SK-N-SH (cell line): Measurements from ENCODE around the gene THOC2.
"Not testable (repeated sequence)": the region's sequence is repeated elsewhere in the genome, so short reads cannot be mapped to it uniquely, and the experiment has no call there.

Source experiments
- CTCF ChIP-seq: fragments of 200-600 bp; sonication (generic); IDR thresholded peaks from 2 replicates; pipeline ENCODE4 v1.6.1; 2017; ENCODE audit warnings: antibody characterized with exemption, mild to moderate bottlenecking, moderate library complexity
- EP300 ChIP-seq, 2 experiments: IDR thresholded peaks; 2 replicates each; pipeline versions ENCODE4 v1.4.0 to v1.6.1; 2012; ENCODE audit warnings: borderline replicate concordance in 1 of 2, low read depth in 1 of 2, low read length in 1 of 2
- EZH2phosphoT487 ChIP-seq: fragments of 200-600 bp; sonication (generic); IDR thresholded peaks from 2 replicates; pipeline ENCODE4 v1.6.1; 2017; ENCODE audit warnings: low read depth, mixed run types, mild to moderate bottlenecking, antibody characterized with exemption, moderate library complexity, borderline replicate concordance
- FOXM1 ChIP-seq: IDR thresholded peaks from 2 replicates; pipeline ENCODE4 v1.4.0; 2012; ENCODE audit warnings: low read depth, mild to moderate bottlenecking
- JUND ChIP-seq: IDR thresholded peaks from 2 replicates; pipeline ENCODE4 v1.4.0; 2012
- MAX ChIP-seq: IDR thresholded peaks from 2 replicates; pipeline ENCODE4 v1.4.0; 2012; ENCODE audit warnings: low read depth
- MXI1 ChIP-seq: IDR thresholded peaks from 2 replicates; pipeline ENCODE4 v1.6.1; 2012; ENCODE audit warnings: mild to moderate bottlenecking, low read depth, low read length, improper control_type of control experiment
- POLR2AphosphoS5 ChIP-seq: IDR thresholded peaks from 2 replicates; pipeline ENCODE4 v1.6.1; 2012; ENCODE audit warnings: low read depth, low read length
- RCOR1 ChIP-seq: fragments of 150-350 bp; IDR thresholded peaks from 2 replicates; pipeline ENCODE4 v1.6.1; 2017; ENCODE audit warnings: antibody characterized with exemption, low read length
- RFX5 ChIP-seq: IDR thresholded peaks from 2 replicates; pipeline ENCODE4 v1.6.1; 2012; ENCODE audit warnings: mild to moderate bottlenecking, improper control_type of control experiment, low read length
- SIN3A ChIP-seq: IDR thresholded peaks from 2 replicates; pipeline ENCODE4 v1.6.1; 2012; ENCODE audit warnings: low read depth, mild to moderate bottlenecking, low read length, moderate library complexity, borderline replicate concordance
- SMC3 ChIP-seq: IDR thresholded peaks from 2 replicates; pipeline ENCODE4 v1.6.1; 2012; ENCODE audit warnings: low read depth, low read length, improper control_type of control experiment
- TCF12 ChIP-seq: IDR thresholded peaks from 2 replicates; pipeline ENCODE4 v1.4.0; 2012
- USF2 ChIP-seq: fragments of 150-350 bp; IDR thresholded peaks from 2 replicates; pipeline ENCODE4 v1.6.1; 2017; ENCODE audit warnings: antibody characterized with exemption, low read length, low read depth, borderline replicate concordance

- not testable (repeated sequence) for TF ChIP-seq CTCF; MAX; FOXM1; USF2; JUND; MXI1; RFX5; SIN3A; SMC3; TCF12; EZH2phosphoT487; EP300 (IDR thresholded peaks at IDR 0.05; ENCODE audit: borderline replicate concordance in 1 of 2, low read depth in 1 of 2, low read length in 1 of 2); RCOR1; POLR2AphosphoS5
Observed at GRCh38 chrX:123574027-123574426, 158.8 kb downstream of the THOC2 start.
